Neural cell (in vitro differentiated cells): ENCODE data around the gene SLC17A1.

Source experiments
- EP300 ChIP-seq: fragments of 450-650 bp; conservative IDR thresholded peaks from 2 replicates; pipeline ENCODE4 v1.6.1; 2014; ENCODE audit warnings: antibody characterized with exemption, mild to moderate bottlenecking, moderate library complexity; ENCODE audit not compliant: poor library complexity, severe bottlenecking
- EZH2 ChIP-seq: fragments of 200-600, 300-800 bp; shearing (Covaris generic), sonication (generic); IDR thresholded peaks from 2 replicates; pipeline ENCODE4 v1.6.1; 2014; ENCODE audit warnings: antibody characterized with exemption, low read length, borderline replicate concordance, mild to moderate bottlenecking; ENCODE audit not compliant: insufficient read depth, poor library complexity, severe bottlenecking
- MXI1 ChIP-seq: fragments of 450-650 bp; conservative IDR thresholded peaks from 2 replicates; pipeline ENCODE4 v1.6.1; 2014; ENCODE audit warnings: antibody characterized with exemption, mild to moderate bottlenecking; ENCODE audit not compliant: poor library complexity, severe bottlenecking
- POLR2AphosphoS5 ChIP-seq: IDR thresholded peaks from 2 replicates; pipeline ENCODE4 v1.6.1; 2012
- RAD21 ChIP-seq: fragments of 450-650 bp; conservative IDR thresholded peaks from 2 replicates; pipeline ENCODE4 v1.6.1; 2014; ENCODE audit warnings: antibody characterized with exemption, mild to moderate bottlenecking, moderate library complexity
- TAF1 ChIP-seq: IDR thresholded peaks from 2 replicates; pipeline ENCODE4 v1.6.1; 2012; ENCODE audit warnings: low read depth
- TF ChIP-seq, protein P1 (sequence below): fragments of 450-650 bp; IDR thresholded peaks from 2 replicates; pipeline ENCODE4 v1.5.1; 2014; ENCODE audit warnings: antibody characterized with exemption, mild to moderate bottlenecking, moderate library complexity; ENCODE audit not compliant: poor library complexity, severe bottlenecking
- TF ChIP-seq, protein P2 (sequence below): IDR thresholded peaks from 2 replicates; pipeline ENCODE4 v1.6.1; 2012; ENCODE audit warnings: borderline replicate concordance

DNA sequence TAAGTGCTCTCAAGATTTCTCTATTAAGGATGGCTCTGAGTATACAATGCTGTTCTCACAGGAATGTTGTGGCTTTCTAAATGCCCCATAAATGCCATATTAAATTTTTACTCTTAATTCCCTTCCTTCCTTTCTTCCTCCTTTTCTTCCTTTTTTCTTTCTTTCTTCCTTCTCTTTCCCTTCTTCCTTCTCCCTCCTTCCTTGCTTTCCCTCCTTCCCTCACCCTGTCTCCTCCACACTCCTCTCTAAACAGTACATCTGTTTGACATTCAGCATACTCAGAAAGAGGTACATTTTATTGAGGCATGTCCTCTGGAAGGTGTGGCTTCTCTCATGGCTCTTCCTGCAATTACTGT, 433 bp upstream of the SLC17A1 start:
- TF ChIP-seq POLR2AphosphoS5 = no peak
- TF ChIP-seq, protein P1, sequence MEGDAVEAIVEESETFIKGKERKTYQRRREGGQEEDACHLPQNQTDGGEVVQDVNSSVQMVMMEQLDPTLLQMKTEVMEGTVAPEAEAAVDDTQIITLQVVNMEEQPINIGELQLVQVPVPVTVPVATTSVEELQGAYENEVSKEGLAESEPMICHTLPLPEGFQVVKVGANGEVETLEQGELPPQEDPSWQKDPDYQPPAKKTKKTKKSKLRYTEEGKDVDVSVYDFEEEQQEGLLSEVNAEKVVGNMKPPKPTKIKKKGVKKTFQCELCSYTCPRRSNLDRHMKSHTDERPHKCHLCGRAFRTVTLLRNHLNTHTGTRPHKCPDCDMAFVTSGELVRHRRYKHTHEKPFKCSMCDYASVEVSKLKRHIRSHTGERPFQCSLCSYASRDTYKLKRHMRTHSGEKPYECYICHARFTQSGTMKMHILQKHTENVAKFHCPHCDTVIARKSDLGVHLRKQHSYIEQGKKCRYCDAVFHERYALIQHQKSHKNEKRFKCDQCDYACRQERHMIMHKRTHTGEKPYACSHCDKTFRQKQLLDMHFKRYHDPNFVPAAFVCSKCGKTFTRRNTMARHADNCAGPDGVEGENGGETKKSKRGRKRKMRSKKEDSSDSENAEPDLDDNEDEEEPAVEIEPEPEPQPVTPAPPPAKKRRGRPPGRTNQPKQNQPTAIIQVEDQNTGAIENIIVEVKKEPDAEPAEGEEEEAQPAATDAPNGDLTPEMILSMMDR = no peak
- no peak for TF ChIP-seq RAD21
- no peak for TF ChIP-seq EZH2
- TF ChIP-seq EP300 = no peak
- TF ChIP-seq MXI1 = no peak
- TF ChIP-seq TAF1 = no peak
- TF ChIP-seq, protein P2, sequence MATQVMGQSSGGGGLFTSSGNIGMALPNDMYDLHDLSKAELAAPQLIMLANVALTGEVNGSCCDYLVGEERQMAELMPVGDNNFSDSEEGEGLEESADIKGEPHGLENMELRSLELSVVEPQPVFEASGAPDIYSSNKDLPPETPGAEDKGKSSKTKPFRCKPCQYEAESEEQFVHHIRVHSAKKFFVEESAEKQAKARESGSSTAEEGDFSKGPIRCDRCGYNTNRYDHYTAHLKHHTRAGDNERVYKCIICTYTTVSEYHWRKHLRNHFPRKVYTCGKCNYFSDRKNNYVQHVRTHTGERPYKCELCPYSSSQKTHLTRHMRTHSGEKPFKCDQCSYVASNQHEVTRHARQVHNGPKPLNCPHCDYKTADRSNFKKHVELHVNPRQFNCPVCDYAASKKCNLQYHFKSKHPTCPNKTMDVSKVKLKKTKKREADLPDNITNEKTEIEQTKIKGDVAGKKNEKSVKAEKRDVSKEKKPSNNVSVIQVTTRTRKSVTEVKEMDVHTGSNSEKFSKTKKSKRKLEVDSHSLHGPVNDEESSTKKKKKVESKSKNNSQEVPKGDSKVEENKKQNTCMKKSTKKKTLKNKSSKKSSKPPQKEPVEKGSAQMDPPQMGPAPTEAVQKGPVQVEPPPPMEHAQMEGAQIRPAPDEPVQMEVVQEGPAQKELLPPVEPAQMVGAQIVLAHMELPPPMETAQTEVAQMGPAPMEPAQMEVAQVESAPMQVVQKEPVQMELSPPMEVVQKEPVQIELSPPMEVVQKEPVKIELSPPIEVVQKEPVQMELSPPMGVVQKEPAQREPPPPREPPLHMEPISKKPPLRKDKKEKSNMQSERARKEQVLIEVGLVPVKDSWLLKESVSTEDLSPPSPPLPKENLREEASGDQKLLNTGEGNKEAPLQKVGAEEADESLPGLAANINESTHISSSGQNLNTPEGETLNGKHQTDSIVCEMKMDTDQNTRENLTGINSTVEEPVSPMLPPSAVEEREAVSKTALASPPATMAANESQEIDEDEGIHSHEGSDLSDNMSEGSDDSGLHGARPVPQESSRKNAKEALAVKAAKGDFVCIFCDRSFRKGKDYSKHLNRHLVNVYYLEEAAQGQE = no peak
